ENCODE measurements around the gene DGCR6L. TPM values are rescaled to one million over a fixed set of nuclear protein-coding genes. Genes with fewer than 3 reads are reported as not detected.
"Not testable (repeated sequence)": the region's sequence is repeated elsewhere in the genome, so short reads cannot be mapped to it uniquely, and the experiment has no call there.

DGCR6L gene
- total and polyA plus RNA-seq, 2 of the 4 experiments (the other 2 are of a cell fraction), result 65.4 to 80.4 TPM

GRCh38 chr22:20305230-20305893 is 14.5 kb downstream of the DGCR6L start:
- H3K56ac ChIP-seq (ENCODE audit: extremely low read depth, insufficient read depth, low read length); H4K20me1 ChIP-seq (ENCODE audit: insufficient read depth, low read length); H2BK20ac ChIP-seq (ENCODE audit: low read depth, low read length); H3K9ac ChIP-seq (ENCODE audit: low read depth, low read length); H2AK9ac ChIP-seq (replicated peaks; ENCODE audit: low read depth, low read length, poor library complexity); CTCF ChIA-PET; H3K79me1 ChIP-seq (ENCODE audit: low read depth in 1 of 2, low read length in 2 of 2); H3K27ac ChIP-seq (ENCODE audit: insufficient read depth, low read length); H3K14ac ChIP-seq (replicated peaks; ENCODE audit: low read depth, low read length); H2AK5ac ChIP-seq (ENCODE audit: low read depth, low read length); H3K9me1 ChIP-seq (ENCODE audit: insufficient read depth, low read length); H3K23ac ChIP-seq (ENCODE audit: low read depth, low read length); H4K8ac ChIP-seq (ENCODE audit: low read depth in 2 of 2, low read length in 2 of 2); H3K18ac ChIP-seq (ENCODE audit: low read depth, low read length); DNase-seq; H2BK15ac ChIP-seq (ENCODE audit: low read depth, low read length); H3K4me2 ChIP-seq (ENCODE audit: low read depth, low read length); POLR2A ChIA-PET (ENCODE audit: unreplicated experiment); H3K36me3 ChIP-seq (ENCODE audit: control insufficient read depth, insufficient read depth, low read length); H3K4me1 ChIP-seq (ENCODE audit: control insufficient read depth, insufficient read depth, low read length); H2BK120ac ChIP-seq (ENCODE audit: low read depth, low read length); H2BK5ac ChIP-seq (ENCODE audit: low read depth, low read length, poor library complexity, severe bottlenecking); H4K5ac ChIP-seq (ENCODE audit: low read depth, low read length); H3K4ac ChIP-seq (ENCODE audit: low read depth, low read length); H3K4me3 ChIP-seq (ENCODE audit: insufficient read depth, low read depth, low read length); intact Hi-C loops (cut with micrococcal nuclease); H4K91ac ChIP-seq (ENCODE audit: insufficient read depth, low read depth, low read length); H2AFZ ChIP-seq (replicated peaks; ENCODE audit: low read length, poor library complexity); in situ Hi-C loops (cut with MboI; ENCODE audit: low sequenced_read_pairs); H3K9me3 ChIP-seq (ENCODE audit: control insufficient read depth, insufficient read depth, low read length); BruUV-seq (replicated peaks); dilution Hi-C loops (cut with HindIII; ENCODE audit: low sequenced_read_pairs, unreplicated experiment); ATAC-seq (ENCODE audit: low read depth): not testable (repeated sequence)
- H3K27me3 ChIP-seq (ENCODE audit: control insufficient read depth, insufficient read depth, low read length), result peaks cover 11% of the 10 kb centered on the region
- WGBS, 2 experiments (ENCODE audit: extremely low coverage in 2 of 2, insufficient read length in 1 of 2), result no CpG with 5 or more reads among the region's 12 CpGs
